Psoas muscle (tissue), 8 donors: ENCODE measurements around the gene SCARB1. TPM values are rescaled to one million over a fixed set of nuclear protein-coding genes. Genes with fewer than 3 reads are reported as not detected.

Experiments
- ATAC-seq, 4 donors: fragments of 200-7000 bp; cut with Tn5 transposase; one replicate each; pipeline ENCODE4 v1.9.1; 2020; ENCODE audit warnings: moderate library complexity in 3 of 4, mild to moderate bottlenecking in 2 of 4
- DNase-seq, 2 donors: peaks; one replicate each; pipeline ENCODE4 v3.0.0-alpha.2; 2020
- H3K27ac ChIP-seq: fragments of 200-600 bp; one replicate; pipeline ENCODE4 v1.8.0; 2022
- H3K27me3 ChIP-seq, 3 donors: fragments of 200-600 bp in 1 of 3; one replicate each; pipeline versions ENCODE4 v1.6.1 to v1.8.0; 2013 to 2022; ENCODE audit warnings: low read length in 2 of 3, mild to moderate bottlenecking in 2 of 3, moderate library complexity in 1 of 3; ENCODE audit not compliant: insufficient read depth in 3 of 3
- H3K36me3 ChIP-seq, 2 donors: fragments of 200-600 bp in 1 of 2; one replicate each; pipeline versions ENCODE4 v1.6.1 to v1.8.0; 2013 to 2022; ENCODE audit warnings: low read depth in 1 of 2, mild to moderate bottlenecking in 1 of 2, moderate library complexity in 1 of 2; ENCODE audit not compliant: insufficient read depth in 1 of 2
- H3K4me1 ChIP-seq: fragments of 200-600 bp; one replicate; pipeline ENCODE4 v1.8.0; 2022
- H3K4me3 ChIP-seq: fragments of 200-600 bp; one replicate; pipeline ENCODE4 v1.8.0; 2022; ENCODE audit warnings: mild to moderate bottlenecking
- H3K9me3 ChIP-seq: fragments of 200-600 bp; one replicate; pipeline ENCODE4 v1.8.0; 2022
- WGBS, 3 donors: extraction: QIAGEN DNeasy Blood & Tissue Kit; methylation state at CpG; one replicate each; pipeline versions ENCODE4 v1.1.6 to v1.1.7; 2013; 5-methylcytosine and 5-hydroxymethylcytosine counted together
- intact Hi-C, 2 donors: fragments of 100-400 bp; cut with DNase I; formaldehyde crosslinking; loops; one replicate each; pipeline versions ENCODE4 v1.11.0 to v1.14.2; 2022
- polyA plus RNA-seq, 3 donors: library from polyadenylated mRNA; stranded (reverse); fragments of 200-250 nt; gene quantifications; one replicate each; pipeline ENCODE4 v1.2.3, GENCODE V29; 2013
- total RNA-seq, 4 donors: library from RNA; stranded (reverse); fragmentation: NEBNext Ultra II Directional in 2 of 4; extraction: Animal tissue kit (Norgen Biotek cat#: 25700) in 2 of 4; gene quantifications; one replicate each; pipeline versions ENCODE4 v1.2.1 to v1.2.4, GENCODE V29; 2021 to 2023
- TF ChIP-seq, protein P1 (sequence below): fragments of 200-600 bp; IDR thresholded peaks from one replicate; pipeline ENCODE4 v1.8.0; 2022; ENCODE audit warnings: antibody characterized with exemption
- donor health status: healthy with polysubstance abuse.
- donor health status: DM: no; HTN: no; CAD: no; lungs with moderate emphysema.
- donor health status: Bipolar disorder and iron deficiency.
- donor health status: healthy.
- donor health status: DM: yes; HTN: yes; CAD: no.
- donor health status: DM: no; HTN: no; CAD: no.
- donor health status: DM: no; HTN: no; CAD: no.
- donor health status: DM: yes; HTN: yes; CAD: no.

SCARB1 gene
- total and polyA plus RNA-seq, 7 donors = 5.7 to 19.6 (median 9.1) TPM

DNA sequence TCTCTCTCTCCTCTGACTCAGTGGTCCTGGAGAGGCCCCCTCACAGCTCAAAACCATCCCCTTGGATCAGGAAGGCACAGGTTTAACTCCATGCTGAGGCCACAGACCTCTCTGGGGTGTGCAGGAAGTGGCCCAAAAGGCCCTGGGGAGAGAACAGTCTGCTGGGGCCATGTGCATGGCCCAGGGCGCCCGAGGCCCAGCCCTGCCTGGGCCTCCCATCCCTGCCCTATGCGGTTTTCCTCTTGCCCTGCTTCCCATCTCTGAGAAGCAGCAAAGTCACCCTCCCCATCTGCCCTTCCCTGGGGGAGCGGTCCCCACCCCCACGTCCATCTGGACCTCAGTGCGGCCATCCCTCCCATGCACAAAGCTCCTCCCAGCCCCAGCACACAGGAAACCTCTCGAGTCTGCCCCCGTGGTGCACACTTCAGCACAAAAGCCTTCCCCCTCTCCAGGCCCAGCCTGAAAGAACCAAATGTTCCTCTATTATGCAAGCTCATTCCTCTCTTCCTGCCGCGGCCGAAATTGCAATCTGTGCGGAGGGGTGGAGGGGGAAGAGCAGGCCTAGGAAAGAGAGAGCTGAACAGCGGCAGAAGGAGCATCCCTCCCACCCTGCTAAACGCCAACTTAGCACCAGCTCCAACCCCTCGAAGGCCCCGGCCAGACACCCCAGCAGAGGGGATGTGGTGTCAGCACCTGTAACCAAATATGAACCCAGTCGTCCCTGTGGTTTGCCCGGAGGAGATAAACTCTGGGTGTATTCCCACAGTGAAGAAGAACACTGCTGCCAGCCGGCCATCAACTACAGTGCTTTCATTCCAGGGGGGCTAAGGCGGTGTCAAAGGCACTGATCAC is 108.5 kb downstream of the SCARB1 start:
- WGBS, 3 donors = 27 to 53% (median 28%) methylated on average over 17 to 20 of the region's 20 CpGs
- DNase-seq (peak; percentile 84 to 92), ATAC-seq (peak; percentile 78 to 91 (median 88))
- Histone ChIP-seq H3K9me3 (no peaks in the 10 kb centered on the region), H3K27ac (peak overlapping the region; percentile 77), H3K36me3 (no peaks in the 10 kb centered on the region), H3K27me3 (no peaks in the 10 kb centered on the region), H3K4me3 (no peak overlapping the region), H3K4me1 (peaks cover 32% of the 10 kb centered on the region)
- TF ChIP-seq, protein P1, sequence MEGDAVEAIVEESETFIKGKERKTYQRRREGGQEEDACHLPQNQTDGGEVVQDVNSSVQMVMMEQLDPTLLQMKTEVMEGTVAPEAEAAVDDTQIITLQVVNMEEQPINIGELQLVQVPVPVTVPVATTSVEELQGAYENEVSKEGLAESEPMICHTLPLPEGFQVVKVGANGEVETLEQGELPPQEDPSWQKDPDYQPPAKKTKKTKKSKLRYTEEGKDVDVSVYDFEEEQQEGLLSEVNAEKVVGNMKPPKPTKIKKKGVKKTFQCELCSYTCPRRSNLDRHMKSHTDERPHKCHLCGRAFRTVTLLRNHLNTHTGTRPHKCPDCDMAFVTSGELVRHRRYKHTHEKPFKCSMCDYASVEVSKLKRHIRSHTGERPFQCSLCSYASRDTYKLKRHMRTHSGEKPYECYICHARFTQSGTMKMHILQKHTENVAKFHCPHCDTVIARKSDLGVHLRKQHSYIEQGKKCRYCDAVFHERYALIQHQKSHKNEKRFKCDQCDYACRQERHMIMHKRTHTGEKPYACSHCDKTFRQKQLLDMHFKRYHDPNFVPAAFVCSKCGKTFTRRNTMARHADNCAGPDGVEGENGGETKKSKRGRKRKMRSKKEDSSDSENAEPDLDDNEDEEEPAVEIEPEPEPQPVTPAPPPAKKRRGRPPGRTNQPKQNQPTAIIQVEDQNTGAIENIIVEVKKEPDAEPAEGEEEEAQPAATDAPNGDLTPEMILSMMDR = no peak
- intact Hi-C loops = loop anchor here (5.0 kb wide), 2 partner anchors 183 to 238 kb away; no protein-coding TSS in a partner anchor

GRCh38 chr12:124754491-124754890 is 109.2 kb downstream of the SCARB1 start:
- H3K4me1 ChIP-seq = peaks cover 32% of the 10 kb centered on the region
- intact Hi-C loops = loop anchor here in 1 of 2 donors (5.0 kb wide), 1 partner anchor 237 kb away; no protein-coding TSS in a partner anchor
- peak overlapping the region; percentile 77 for H3K27ac ChIP-seq
- DNase-seq (no peak), ATAC-seq (no peak)
- H3K27me3 ChIP-seq = no peaks in the 10 kb centered on the region
- TF ChIP-seq, protein P1 = no peak
- no peaks in the 10 kb centered on the region for H3K36me3 ChIP-seq
- no peak overlapping the region for H3K4me3 ChIP-seq
- WGBS, 3 donors = 80 to 87% (median 85%) methylated on average over 7 of the region's 7 CpGs
- H3K9me3 ChIP-seq = no peaks in the 10 kb centered on the region

DNA sequence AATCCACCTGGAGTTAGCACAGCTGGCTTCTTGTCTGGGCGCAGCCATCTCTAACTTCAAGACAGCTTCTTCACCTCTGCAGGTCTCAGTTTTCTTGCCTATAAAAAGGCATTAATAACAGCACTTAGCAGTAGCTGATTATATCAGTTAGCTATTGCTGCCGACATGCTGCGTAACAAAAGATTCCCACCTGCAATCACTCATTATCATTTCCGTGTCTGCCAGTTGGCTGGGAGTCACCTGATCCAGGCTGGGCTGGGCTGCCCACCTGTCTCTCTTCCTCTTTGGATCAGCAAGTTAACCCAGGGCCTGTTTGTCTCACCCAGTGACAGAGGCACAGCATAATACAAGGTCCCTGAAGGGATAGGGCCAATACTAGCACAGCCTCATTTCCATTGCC is 109.7 kb downstream of the SCARB1 start:
- TF ChIP-seq, protein P1 = no peak
- ATAC-seq (no peak), DNase-seq (no peak)
- Histone ChIP-seq H3K4me3 (no peak overlapping the region), H3K4me1 (peaks cover 32% of the 10 kb centered on the region), H3K9me3 (no peaks in the 10 kb centered on the region), H3K36me3 (no peaks in the 10 kb centered on the region), H3K27me3 (no peaks in the 10 kb centered on the region), H3K27ac (peak overlapping the region; percentile 77)
- intact Hi-C loops = loop anchor here in 1 of 2 donors (5.0 kb wide), 1 partner anchor 237 kb away; no protein-coding TSS in a partner anchor
- WGBS, 3 donors = 95 to 100% (median 95%) methylated on average over 4 of the region's 4 CpGs

GRCh38 chr12:124753228-124753591 is 110.5 kb downstream of the SCARB1 start:
- no peaks in the 10 kb centered on the region for H3K9me3 ChIP-seq
- 51 to 71% (median 56%) methylated on average over 11 of the region's 11 CpGs for WGBS, 3 donors
- H3K27ac ChIP-seq = peak overlapping the region; percentile 2
- no peaks in the 10 kb centered on the region for H3K27me3 ChIP-seq
- DNase-seq (no peak), ATAC-seq (peak in 2 of 4 donors; percentile 17)
- H3K4me3 ChIP-seq = no peak overlapping the region
- TF ChIP-seq, protein P1 = no peak
- peaks cover 32% of the 10 kb centered on the region for H3K4me1 ChIP-seq
- no peaks in the 10 kb centered on the region for H3K36me3 ChIP-seq
- intact Hi-C loops = loop anchor here in 1 of 2 donors (5.0 kb wide), 1 partner anchor 236 kb away; no protein-coding TSS in a partner anchor
